Loucy (cell line): ENCODE measurements around the gene GNAZ.

ENCODE experiments used
- H2AFZ ChIP-seq: fragments of 200-600 bp; sonication (generic); 2 replicates; pipeline ENCODE4 v1.6.0; 2016; ENCODE audit warnings: antibody characterized with exemption, mild to moderate bottlenecking, low read length, moderate library complexity
- H3F3A ChIP-seq: fragments of 200-600 bp; 2 replicates; pipeline ENCODE4 v1.6.0; 2016; ENCODE audit warnings: antibody characterized with exemption, low read depth, mild to moderate bottlenecking
- H3K27me3 ChIP-seq: fragments of 200-600 bp; sonication (generic); 2 replicates; pipeline ENCODE4 v1.6.1; 2014; ENCODE audit warnings: low read length, mild to moderate bottlenecking; ENCODE audit not compliant: insufficient read depth, poor library complexity, severe bottlenecking
- H3K36me3 ChIP-seq: fragments of 200-600 bp; sonication (generic); 2 replicates; pipeline ENCODE4 v1.6.1; 2016; ENCODE audit warnings: low read length; ENCODE audit not compliant: insufficient read depth
- H3K4me1 ChIP-seq: fragments of 200-600 bp; sonication (generic); 2 replicates; pipeline ENCODE4 v1.5.1; 2014; ENCODE audit warnings: low read length, mild to moderate bottlenecking; ENCODE audit not compliant: insufficient read depth, poor library complexity, severe bottlenecking
- H3K4me2 ChIP-seq: fragments of 200-600 bp; sonication (generic); 2 replicates; pipeline ENCODE4 v1.6.0; 2014; ENCODE audit warnings: antibody characterized with exemption, low read length, low read depth, mild to moderate bottlenecking; ENCODE audit not compliant: poor library complexity, severe bottlenecking
- H3K4me3 ChIP-seq: fragments of 200-600 bp; sonication (generic); 2 replicates; pipeline ENCODE4 v1.5.1; 2014; ENCODE audit warnings: low read length, mild to moderate bottlenecking, mixed read lengths; ENCODE audit not compliant: poor library complexity, severe bottlenecking
- H3K79me2 ChIP-seq: fragments of 200-600 bp; sonication (generic); 2 replicates; pipeline ENCODE4 v1.6.1; 2014; ENCODE audit warnings: low read length; ENCODE audit not compliant: insufficient read depth
- H3K9ac ChIP-seq: fragments of 200-600 bp; sonication (generic); 2 replicates; pipeline ENCODE4 v1.6.0; 2014; ENCODE audit warnings: mild to moderate bottlenecking, low read depth, low read length, moderate library complexity; ENCODE audit not compliant: poor library complexity, severe bottlenecking
- H3K9me2 ChIP-seq: fragments of 200-600 bp; sonication (generic); replicated peaks from 2 replicates; pipeline ENCODE4 v1.6.1; 2016; ENCODE audit warnings: low read depth, low read length, mixed read lengths
- H3K9me3 ChIP-seq: fragments of 200-600 bp; sonication (generic); 2 replicates; pipeline ENCODE4 v1.6.1; 2014; ENCODE audit warnings: mild to moderate bottlenecking, antibody characterized with exemption, low read length, low read depth; ENCODE audit not compliant: insufficient read depth
- H4K20me1 ChIP-seq: fragments of 200-600 bp; sonication (generic); 2 replicates; pipeline ENCODE4 v1.6.0; 2014; ENCODE audit warnings: antibody characterized with exemption, low read length, mild to moderate bottlenecking; ENCODE audit not compliant: insufficient read depth, poor library complexity, severe bottlenecking
- EZH2phosphoT487 ChIP-seq: fragments of 200-600 bp; IDR thresholded peaks from 2 replicates; pipeline ENCODE4 v1.6.1; 2018; ENCODE audit warnings: antibody characterized with exemption, mild to moderate bottlenecking, moderate library complexity, borderline replicate concordance
- TF ChIP-seq, protein P1 (sequence below): fragments of 200-600 bp; sonication (generic); conservative IDR thresholded peaks from 2 replicates; pipeline ENCODE4 v1.5.1; 2014; ENCODE audit warnings: mild to moderate bottlenecking, antibody characterized with exemption, low read length

GNAZ gene

DNA sequence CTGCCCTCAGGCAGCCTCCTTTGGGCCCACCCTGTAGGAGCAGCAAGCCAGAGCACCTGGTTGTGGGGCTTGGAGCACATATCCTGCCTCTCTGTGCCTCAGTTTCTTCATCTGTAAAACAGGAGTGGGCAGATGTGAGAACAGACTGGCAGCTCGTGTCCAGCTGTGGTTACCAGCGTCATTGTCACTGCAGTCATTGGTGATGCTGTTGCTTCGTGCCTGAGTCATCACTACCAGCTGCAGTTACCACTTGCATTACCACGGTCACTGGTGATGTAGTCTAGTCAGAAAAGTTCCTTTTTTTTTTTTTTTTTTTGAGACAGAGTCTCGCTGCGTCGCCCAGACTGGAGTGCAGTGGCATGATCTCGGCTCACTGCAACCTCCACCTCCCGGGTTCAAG, 51.1 kb downstream of the GNAZ start:
- H3K9ac ChIP-seq, result no peak overlapping the region
- no peak for TF ChIP-seq EZH2phosphoT487
- TF ChIP-seq, protein P1, sequence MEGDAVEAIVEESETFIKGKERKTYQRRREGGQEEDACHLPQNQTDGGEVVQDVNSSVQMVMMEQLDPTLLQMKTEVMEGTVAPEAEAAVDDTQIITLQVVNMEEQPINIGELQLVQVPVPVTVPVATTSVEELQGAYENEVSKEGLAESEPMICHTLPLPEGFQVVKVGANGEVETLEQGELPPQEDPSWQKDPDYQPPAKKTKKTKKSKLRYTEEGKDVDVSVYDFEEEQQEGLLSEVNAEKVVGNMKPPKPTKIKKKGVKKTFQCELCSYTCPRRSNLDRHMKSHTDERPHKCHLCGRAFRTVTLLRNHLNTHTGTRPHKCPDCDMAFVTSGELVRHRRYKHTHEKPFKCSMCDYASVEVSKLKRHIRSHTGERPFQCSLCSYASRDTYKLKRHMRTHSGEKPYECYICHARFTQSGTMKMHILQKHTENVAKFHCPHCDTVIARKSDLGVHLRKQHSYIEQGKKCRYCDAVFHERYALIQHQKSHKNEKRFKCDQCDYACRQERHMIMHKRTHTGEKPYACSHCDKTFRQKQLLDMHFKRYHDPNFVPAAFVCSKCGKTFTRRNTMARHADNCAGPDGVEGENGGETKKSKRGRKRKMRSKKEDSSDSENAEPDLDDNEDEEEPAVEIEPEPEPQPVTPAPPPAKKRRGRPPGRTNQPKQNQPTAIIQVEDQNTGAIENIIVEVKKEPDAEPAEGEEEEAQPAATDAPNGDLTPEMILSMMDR, result no peak
- no peaks in the 10 kb centered on the region for H3K9me2 ChIP-seq
- H3K4me2 ChIP-seq, result no peak overlapping the region
- no peaks in the 10 kb centered on the region for H3K27me3 ChIP-seq
- peaks cover 8% of the 10 kb centered on the region for H3K4me1 ChIP-seq
- H3K36me3 ChIP-seq, result no peaks in the 10 kb centered on the region
- H3K4me3 ChIP-seq, result no peak overlapping the region
- H3K79me2 ChIP-seq, result no peaks in the 10 kb centered on the region
- no peaks in the 10 kb centered on the region for H3F3A ChIP-seq
- no peak overlapping the region for H2AFZ ChIP-seq
- H4K20me1 ChIP-seq, result no peaks in the 10 kb centered on the region
- no peaks in the 10 kb centered on the region for H3K9me3 ChIP-seq

DNA sequence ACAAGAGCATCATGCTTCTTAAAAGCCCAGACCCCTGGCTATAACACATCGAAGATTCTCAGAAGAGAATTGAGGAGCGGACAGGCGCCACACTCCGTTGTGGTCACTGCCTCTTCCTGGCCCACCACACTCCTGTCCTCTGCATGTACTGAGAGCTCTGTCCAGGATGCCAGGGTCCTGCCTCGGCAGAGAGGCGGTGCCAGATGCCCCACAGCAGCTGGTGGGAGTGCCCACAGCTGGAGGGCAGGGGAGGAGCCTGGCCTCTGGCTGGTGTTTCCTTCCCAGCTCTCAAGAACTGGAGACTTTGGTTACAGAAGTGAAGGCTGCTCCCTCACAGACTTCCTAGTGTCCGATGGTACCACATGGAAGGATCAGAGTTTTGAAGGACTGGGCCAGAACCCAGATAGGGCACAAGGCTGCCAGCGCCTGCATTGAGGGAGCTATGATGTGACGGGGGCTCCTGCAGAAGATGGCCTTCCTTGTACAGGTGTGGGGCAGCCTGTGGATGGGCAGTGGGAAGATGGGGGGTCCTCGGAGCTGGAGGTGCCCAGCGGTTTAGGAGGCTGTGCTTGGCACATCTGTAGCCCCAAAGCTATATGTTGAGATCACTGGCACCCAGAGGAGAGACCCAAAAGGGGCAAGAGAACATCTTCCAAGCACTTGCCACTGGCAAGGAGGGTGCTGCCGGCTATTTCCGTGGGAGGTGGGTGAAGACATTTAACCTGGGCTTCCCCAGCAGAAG, 52.1 kb downstream of the GNAZ start:
- Histone ChIP-seq H3K9me3 (no peaks in the 10 kb centered on the region), H3K36me3 (no peaks in the 10 kb centered on the region), H3K4me3 (no peak overlapping the region), H3F3A (no peaks in the 10 kb centered on the region), H3K79me2 (no peaks in the 10 kb centered on the region), H2AFZ (no peak overlapping the region), H4K20me1 (no peaks in the 10 kb centered on the region), H3K27me3 (no peaks in the 10 kb centered on the region), H3K9ac (no peak overlapping the region), H3K4me1 (peaks cover 8% of the 10 kb centered on the region), H3K4me2 (no peak overlapping the region), H3K9me2 (no peaks in the 10 kb centered on the region)
- TF ChIP-seq, protein P1, result no peak
- TF ChIP-seq EZH2phosphoT487, result no peak

DNA sequence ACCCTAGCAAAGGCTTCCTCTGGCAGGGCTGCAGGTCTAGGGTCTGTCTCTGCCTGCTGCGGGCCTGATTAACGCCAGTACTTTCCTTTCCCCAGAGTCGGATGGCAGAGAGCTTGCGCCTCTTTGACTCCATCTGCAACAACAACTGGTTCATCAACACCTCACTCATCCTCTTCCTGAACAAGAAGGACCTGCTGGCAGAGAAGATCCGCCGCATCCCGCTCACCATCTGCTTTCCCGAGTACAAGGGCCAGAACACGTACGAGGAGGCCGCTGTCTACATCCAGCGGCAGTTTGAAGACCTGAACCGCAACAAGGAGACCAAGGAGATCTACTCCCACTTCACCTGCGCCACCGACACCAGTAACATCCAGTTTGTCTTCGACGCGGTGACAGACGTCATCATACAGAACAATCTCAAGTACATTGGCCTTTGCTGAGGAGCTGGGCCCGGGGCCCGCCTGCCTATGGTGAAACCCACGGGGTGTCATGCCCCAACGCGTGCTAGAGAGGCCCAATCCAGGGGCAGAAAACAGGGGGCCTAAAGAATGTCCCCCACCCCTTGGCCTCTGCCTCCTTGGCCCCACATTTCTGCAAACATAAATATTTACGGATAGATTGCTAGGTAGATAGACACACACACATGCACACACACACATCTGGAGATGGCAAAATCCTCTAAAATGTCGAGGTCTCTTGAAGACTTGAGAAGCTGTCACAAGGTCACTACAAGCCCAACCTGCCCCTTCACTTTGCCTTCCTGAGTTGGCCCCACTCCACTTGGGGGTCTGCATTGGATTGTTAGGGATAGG, 52.9 kb downstream of the GNAZ start:
- Histone ChIP-seq H3K4me2 (no peak overlapping the region), H3K4me1 (peaks cover 8% of the 10 kb centered on the region), H2AFZ (no peak overlapping the region), H3K9me2 (no peaks in the 10 kb centered on the region), H3K36me3 (no peaks in the 10 kb centered on the region), H3K9me3 (no peaks in the 10 kb centered on the region), H3K9ac (no peak overlapping the region), H3K27me3 (no peaks in the 10 kb centered on the region), H3K79me2 (no peaks in the 10 kb centered on the region), H4K20me1 (no peaks in the 10 kb centered on the region), H3F3A (no peaks in the 10 kb centered on the region), H3K4me3 (no peak overlapping the region)
- TF ChIP-seq EZH2phosphoT487, result no peak
- TF ChIP-seq, protein P1, result no peak
